K562 (cell line): ENCODE data around the gene PLXND1.

Experiments
- CHD4 ChIP-seq: fragments of 200-600 bp; sonication (generic); IDR thresholded peaks from 3 replicates; pipeline ENCODE4 v1.6.1; 2012; ENCODE audit warnings: low read depth, mild to moderate bottlenecking, mixed read lengths, low read length, inconsistent platforms; ENCODE audit not compliant: insufficient read depth, insufficient replicate concordance, poor library complexity, severe bottlenecking
- SMAD3 ChIP-seq: fragments of 450-650 bp; formaldehyde crosslinking; conservative IDR thresholded peaks from 2 replicates; pipeline ENCODE4 v1.4.0; 2020; ENCODE audit warnings: mild to moderate bottlenecking

DNA sequence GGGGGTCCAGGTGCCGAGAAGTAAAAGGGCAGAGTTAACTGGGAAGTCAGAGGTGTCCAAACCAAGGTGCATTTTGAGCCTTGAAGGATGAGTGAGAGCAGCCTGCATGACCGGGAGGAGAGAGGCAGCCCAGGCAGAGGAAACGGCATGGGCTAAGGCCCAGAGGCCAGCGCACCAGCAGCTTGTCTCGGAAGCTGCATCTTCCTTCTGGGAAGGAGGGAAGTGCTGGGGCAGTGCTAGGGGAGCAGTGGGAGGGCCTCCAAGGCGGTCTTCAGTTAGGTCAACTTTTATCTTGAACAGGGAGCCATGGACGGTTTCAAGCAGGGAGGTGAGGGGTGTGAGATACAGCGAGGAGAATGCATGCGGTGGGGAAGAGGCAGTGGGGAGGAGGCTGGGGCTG lies 62.5 kb downstream of the PLXND1 start:
- TF ChIP-seq CHD4, result no peak
- no peak for TF ChIP-seq SMAD3 (CRISPR knock-in tag)
